Stimulated activated CD8-positive, alpha-beta memory T cell treated with anti-CD3 and anti-CD28 coated beads, Interleukin-4, amount 100 ng/mL, for 24 hours (primary cell): ENCODE data around the gene LTB.

Experiments
- DNase-seq: peaks from one replicate; pipeline ENCODE4 v3.0.0-alpha.2; 2020; ENCODE audit warnings: low read depth

The LTB gene, protein sequence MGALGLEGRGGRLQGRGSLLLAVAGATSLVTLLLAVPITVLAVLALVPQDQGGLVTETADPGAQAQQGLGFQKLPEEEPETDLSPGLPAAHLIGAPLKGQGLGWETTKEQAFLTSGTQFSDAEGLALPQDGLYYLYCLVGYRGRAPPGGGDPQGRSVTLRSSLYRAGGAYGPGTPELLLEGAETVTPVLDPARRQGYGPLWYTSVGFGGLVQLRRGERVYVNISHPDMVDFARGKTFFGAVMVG

DNA sequence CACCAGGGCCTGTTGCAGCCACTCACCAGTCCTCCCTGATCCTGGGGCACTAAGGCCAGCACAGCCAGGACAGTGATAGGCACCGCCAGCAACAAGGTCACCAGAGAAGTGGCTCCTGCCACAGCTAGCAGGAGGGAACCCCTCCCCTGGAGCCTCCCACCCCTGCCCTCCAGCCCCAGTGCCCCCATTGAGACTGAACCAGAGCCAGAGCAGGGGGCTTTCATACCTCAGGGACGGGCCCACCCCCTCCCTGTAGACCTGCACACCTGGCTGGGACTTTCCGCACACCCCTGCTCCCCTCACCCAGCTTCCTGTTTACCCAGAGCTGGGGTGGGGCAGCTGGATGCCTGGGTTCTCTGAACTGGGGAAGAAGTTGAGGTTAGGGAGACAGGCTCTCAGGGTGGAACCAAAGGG, at the start of gene LTB:
TSS of gene LTB (minus strand) at position 195 of the 414 bp plus-strand sequence. CDS start at position 188, 7 bp downstream.
- DNase-seq = no peak

DNA sequence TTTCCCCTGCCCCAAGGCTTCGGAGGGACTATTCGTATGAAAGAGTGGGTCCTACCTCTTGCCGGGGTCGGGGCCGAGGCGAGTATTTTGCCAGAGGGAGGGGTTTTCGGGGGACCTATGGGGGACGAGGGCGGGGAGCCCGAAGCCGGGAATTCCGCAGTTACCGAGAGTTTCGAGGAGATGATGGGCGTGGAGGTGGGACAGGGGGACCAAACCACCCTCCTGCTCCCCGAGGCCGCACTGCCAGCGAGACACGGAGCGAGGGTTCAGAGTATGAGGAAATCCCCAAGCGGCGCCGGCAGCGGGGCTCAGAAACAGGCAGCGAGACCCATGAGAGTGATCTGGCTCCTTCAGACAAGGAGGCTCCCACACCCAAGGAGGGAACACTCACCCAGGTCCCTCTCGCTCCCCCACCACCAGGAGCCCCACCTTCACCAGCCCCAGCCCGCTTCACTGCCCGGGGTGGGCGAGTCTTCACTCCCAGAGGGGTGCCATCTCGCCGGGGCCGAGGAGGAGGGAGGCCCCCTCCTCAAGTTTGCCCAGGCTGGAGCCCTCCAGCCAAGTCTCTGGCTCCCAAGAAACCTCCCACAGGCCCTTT, 49.6 kb upstream of the LTB start:
- DNase-seq = no peak

DNA sequence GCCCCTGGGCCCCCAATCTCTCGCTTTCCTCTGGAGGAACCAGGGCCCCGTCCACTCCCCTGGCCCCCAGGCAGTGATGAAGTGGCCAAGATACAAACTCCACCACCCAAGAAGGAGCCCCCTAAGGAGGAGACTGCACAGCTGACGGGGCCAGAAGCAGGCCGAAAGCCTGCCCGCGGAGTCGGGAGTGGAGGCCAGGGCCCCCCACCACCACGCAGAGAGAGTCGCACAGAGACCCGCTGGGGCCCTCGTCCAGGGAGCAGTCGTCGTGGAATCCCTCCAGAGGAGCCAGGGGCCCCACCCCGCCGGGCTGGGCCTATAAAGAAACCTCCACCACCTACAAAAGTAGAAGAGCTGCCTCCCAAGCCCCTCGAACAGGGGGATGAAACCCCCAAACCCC, 49.0 kb upstream of the LTB start:
- no peak for DNase-seq

DNA sequence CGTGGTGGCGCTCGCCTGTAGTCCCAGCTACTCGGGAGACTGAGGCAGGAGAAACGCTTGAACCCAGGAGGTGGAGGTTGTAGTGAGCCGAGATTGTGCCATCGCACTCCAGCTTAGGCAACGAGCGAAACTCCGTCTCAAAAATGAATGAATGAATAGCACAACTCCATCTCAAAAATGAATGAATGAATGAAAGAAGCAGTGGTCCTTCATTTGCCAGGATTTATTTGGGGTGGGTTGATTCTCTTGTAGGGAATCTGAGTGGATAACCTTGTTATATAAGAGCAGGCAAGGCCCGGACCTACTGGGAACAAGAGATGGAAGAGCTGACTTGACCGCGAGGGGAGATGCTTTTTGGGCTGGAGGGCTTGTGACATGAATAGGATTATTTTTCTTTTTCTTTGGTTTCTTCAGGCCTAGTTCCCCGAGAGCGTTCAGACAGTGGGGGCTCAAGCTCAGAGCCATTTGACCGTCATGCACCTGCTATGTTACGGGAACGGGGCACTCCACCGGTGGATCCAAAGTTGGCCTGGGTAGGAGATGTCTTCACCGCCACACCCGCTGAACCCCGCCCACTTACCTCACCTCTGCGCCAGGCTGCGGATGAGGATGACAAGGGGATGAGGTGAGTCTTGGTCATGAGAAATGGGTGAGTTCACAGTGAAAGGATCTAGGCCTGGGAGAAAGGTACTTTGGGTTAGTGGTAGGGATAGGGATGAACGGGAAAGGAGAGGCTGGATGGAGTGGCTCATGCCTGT, 48.1 kb upstream of the LTB start:
- DNase-seq = no peak

DNA sequence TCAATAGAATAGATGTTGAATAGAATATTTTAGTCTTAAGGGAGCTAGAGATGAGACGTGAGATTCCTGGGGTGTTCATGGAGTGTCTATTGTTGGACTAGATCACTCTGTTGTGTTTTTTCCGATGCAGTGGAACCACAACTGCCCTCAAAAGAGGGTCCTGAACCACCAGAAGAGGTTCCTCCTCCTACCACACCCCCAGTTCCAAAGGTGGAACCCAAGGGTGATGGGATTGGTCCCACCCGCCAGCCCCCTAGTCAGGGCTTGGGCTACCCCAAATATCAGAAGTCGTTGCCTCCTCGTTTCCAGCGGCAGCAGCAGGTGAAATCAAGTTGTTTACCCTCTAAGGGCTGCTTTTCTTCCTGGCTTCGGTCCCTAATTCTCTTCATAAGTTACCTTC, 46.8 kb upstream of the LTB start:
- DNase-seq = no peak

DNA sequence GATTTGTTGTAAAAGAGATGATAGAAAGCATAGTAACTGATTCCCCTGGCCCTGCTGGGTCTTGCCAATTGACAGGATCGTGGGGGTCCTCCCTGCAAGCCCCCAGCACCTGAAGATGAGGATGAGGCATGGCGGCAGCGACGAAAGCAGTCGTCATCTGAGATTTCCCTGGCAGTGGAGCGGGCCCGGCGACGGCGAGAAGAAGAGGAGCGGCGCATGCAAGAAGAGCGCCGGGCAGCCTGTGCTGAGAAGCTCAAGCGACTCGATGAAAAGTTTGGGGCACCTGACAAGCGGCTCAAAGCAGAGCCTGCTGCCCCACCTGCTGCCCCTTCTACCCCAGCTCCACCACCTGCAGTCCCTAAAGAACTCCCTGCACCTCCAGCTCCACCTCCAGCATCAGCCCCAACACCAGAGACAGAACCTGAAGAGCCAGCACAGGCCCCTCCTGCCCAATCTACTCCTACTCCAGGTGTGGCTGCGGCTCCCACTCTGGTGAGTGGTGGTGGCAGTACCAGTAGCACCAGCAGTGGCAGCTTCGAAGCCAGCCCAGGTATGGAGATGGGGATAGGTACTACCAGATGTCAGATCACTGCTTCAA, 45.6 kb upstream of the LTB start:
- no peak for DNase-seq

DNA sequence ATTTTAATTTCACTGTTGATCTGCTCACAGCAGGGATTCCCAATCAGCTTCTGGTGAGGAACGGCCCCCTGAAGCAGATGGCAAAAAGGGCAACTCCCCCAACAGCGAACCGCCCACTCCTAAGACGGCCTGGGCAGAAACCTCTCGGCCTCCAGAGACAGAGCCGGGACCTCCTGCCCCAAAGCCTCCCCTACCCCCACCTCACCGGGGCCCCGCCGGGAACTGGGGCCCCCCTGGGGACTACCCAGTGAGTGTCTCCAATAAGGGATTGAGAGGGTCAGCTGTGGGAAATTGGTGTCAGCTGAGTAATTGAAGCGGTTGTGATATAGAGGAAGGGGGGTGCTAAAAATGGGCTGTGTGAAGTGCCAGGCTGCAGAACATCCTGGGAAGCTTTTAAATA, 44.7 kb upstream of the LTB start:
- no peak for DNase-seq

DNA sequence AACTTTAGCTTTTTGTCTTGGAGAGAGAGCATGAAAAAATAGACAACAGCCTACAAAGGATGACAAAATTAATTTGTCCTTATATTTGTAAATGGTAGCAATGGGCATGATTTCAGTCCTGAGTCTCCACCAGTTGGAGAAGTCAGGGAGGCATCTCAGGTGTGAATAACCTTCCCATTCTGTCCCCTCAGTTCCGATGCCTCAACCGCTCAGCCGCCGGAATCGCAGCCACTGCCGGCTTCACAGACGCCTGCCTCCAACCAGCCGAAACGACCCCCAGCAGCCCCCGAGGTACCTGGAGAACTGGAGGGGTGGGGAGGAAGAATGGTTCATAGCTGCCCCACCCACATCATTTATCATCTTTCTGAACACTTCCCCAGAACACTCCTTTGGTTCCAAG, 41.8 kb upstream of the LTB start:
- no peak for DNase-seq

DNA sequence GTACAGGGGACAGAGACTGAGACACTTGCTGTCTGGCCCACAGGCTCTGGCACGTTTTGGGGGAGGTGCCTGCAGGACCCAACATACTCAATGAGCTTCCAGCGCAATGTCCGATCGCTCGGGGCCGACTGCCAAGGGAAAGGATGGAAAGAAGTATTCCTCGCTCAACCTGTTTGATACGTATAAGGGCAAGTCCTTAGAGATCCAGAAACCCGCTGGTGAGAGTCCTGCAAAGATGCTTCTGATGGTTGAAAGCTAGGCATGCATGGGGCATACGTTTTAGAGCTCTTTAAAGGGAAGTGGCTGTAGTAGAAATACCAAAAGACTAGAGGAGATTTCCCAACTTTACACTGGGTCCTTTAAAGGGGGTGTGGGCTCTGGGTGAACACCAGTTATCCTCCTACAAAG, 40.5 kb upstream of the LTB start:
- DNase-seq = no peak

DNA sequence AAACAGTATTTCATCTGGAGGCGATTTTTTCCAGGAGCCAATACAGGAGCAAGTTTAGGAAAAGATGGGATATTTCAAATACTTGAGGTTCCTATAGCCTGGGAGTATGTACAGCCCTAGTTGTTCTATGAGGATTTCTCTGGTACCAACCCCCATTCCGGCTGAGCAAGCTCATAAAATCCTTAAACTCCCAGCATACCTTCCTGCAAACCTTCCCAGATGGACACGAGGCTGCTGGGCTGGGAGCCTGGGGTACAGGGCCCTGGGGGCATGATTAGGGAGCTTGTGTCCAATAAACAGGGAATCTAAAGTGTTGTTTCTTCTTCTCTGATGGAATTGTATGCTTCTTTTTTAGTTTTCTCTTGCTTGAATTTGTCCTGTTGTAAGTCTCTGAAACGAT, 39.8 kb upstream of the LTB start:
- DNase-seq = no peak

DNA sequence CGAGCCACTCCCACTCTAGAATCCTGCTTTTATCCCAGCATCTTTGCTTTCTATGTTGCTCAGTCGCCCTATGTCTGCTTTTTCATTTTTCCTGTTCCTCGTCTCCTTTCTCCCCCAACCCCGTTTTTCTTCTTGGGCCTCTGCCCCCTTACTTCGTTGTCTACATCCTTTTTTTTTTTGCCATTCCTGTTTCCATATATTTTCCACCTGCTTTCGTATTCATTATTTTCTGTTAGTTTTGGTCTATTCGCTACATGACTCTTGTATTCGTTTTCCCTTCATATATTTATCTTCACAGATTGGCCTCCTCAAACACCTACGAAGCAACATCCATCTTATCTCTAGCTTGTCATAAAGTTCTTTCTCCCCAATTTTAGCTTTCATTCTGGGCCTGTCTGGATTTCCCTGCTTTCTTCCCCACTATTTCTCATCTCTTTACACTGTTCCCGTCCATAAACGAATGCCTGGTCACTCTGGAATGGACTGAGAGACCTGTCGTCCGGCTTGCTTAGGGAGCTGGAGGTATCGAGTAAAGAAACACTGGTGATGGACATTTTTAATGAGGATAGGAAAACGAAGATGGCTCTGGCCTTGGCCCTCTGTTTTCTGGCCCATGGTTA, 39.2 kb upstream of the LTB start:
- DNase-seq = no peak

DNA sequence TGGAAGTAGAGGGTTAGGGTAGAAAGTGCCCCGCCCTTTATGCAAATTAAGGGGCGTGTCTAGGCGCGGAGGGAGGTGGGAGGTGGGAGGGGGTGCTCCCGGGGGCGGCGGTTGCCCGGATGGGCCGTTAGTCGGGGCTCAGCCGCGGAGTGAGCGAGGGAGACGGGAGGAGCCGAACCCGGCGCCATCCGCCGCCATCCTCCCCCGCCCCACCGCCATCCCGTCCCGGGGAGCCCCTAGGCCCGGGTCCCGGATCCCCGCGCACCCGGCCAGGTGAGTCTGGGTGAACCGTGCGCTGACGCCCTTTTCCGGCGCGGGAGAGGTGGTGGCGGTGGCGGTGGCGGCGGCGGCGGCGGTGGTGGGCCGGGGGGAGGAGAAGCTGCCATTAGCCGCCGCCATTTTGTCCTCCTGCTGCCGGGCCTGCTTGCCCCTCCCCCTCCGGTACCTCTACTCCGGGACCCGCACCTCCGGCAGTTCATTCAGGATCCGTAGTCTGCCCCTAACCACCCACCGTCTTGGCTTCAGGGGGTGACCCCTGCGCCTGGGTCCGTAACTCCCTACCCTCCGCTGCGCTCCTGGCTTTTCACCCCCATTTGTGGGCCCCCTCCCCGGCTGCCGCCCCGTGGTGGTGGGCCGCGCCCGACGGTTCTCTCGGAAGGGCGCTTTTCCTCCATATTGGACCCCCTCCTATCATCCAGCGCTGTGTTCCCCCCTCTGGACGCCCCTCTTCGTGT, 38.5 kb upstream of the LTB start, which contains the start of gene PRRC2A:
TSS of gene PRRC2A (plus strand) at position 130 of the 734 bp plus-strand sequence. CDS start 2,075 bp downstream, outside the sequence.
- DNase-seq = peak; percentile 75

DNA sequence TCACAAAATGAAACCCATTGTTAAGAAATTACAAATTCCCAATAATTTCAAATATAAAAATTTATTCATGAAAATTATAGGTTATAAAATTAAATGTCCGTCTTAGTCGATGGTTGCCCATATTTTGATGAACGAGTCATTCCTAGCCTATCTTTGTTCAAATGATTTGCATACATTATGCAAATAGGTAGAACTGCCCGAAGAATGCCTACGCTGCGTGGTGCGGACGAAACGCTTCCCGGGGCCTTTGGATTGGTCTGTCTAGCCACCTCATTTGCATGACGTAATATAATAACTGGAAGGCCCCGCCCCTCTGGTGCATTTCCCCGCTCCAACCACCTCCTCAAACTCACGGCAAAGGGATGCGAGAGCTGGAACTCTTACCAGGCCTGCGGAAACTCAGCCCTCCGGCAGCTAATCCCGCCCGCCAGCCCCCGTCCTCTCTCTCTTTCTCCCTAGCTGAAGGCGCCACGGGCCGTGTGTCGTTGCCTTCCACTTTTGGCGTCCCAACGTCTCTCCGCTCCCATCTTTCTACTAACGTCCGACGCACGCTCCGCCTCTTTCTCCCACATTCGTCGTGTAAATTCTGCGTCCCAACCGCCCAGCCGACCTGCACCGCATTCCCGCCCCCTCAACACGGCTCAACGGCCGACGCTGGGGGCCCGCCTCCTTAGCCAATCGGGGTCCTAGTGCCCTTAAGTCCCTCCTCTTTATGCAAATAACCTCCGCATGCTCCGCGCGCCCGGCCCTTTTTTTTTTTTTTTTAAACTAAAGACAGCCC, 37.8 kb upstream of the LTB start:
- DNase-seq = peak; percentile 95

DNA sequence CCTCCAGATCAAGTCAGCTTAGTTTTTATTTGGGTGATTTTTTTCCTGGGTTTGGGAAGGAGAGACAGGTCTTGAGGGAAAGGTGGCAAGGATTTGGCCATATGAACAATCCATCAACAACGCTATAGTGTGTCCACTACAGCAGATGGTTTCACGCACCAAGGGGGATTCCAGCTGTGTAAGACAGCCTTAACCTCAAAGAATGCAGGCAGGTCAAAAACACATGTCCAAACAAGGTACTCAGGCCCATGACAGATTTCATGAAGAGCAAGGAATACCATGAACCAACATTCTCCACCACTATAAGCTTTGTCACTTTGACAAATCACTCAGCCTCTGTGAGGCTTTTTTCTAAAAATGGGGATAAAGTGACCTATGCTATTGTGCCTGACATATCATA, 34.8 kb upstream of the LTB start:
- no peak for DNase-seq

DNA sequence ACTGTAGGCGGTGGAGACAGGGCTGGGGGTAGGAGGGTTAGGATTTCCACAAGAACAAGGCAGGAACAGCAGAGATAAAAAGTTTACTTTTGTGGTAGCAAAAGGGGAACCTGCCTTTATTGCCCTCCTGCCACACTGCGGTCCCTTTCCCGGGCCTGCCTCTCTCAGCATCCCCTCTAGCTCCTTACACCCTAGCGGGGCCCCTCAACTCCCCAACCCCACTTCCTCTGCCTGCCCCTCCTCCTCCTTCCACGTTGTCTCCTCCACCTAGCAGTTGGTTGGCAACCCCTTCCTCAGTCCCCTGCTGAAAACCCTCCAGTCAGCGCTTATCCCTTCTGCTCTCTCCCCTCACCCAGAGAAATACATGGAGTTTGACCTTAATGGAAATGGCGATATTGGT, 33.5 kb upstream of the LTB start:
- no peak for DNase-seq

DNA sequence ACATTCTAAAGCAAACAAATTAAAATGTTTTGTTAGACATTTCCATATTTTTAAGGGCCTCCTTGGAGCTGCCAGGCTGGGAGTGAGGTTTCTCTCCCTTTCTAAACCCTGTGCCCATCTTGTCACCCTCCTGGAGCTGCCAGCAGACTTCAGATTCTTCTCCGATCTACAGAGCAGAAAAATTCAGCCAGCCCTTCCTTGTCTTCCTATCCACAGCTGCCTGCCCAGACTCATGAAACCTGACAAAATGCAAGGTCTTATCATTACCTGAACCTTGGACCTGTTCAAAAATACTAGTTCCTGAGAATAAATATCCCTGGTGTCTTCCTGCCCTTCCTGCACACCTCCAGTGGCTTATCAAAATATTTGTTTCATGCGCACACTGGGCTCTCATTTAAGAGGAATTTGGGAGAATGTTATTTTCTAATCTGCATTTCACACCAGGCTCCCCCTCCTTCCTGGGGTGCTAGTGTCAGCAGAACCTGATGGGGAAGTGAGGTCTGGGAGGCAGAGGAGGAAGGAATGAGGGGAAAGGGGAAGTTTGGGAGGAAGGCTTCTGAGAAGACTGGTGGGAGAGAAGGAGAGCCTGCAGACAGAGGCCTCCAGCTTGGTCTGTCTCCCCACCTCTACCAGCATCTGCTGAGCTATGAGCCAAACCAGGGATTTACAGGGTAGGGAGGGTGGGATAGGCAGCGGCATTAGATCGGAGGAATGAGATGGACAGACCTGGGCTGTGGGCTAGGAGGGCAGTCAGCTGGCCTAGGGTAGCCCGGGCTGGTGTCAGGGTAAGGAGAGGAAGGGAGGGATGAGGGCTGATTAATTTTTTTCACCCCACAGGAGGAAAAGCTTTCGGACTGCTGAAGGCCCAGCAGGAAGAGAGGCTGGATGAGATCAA, 32.7 kb upstream of the LTB start, which contains the start of gene AIF1:
TSS of gene AIF1 (plus strand) at position 551 of the 895 bp plus-strand sequence. CDS start at position 647, 96 bp downstream.
- DNase-seq = no peak

DNA sequence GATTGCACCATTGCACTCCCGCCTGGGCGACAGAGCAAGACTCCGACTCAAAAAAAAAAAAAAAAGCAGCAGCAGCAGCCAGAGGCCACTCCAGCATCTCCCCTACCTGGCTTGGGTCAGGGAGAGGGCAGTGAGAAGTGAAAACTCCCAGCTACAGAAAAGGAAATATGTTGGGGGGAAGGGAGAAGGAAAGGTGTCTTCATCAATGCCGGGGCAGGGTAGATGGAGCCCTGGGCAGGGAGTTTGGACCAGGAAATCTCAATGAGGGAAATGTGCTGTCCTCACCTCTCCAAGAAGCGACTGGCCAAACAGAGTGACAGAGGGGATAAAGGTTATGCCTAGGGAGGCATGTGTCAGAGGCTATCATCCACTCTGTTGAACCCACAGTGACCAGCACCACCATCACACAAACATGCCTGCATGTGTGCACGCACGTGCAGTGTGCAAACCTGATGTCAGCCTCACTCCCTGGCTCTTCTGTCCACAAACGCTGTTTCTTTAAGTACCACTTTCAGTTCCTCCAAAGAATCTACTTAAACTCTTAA, 31.9 kb upstream of the LTB start:
- DNase-seq = no peak

DNA sequence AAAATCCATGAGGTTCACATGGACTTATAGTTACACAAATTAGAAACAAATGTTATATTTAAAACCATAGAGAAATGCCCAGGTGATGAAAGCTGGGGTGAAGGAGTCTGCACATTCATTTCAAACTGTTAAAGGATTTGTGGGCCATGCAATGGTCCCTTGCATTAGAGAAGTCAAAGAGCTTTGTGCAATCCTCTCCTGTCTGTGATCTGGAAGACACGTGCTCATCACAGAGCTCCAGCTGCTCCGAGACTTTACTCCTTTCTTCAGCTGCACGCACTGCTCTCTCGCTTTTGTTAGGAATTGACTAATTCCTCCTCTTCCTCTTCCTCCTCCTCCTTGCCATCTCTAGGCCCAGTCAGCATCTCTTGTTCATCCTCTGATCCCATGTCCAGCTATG, 28.7 kb upstream of the LTB start:
- DNase-seq = no peak
